H9 (cell line): ENCODE data around the gene INTS1. TPM values are rescaled to one million over a fixed set of nuclear protein-coding genes. Genes with fewer than 3 reads are reported as not detected.

Experiments used
- DNase-seq: peaks from one replicate; pipeline ENCODE4 v3.0.0-alpha.2; 2017
- H2AFZ ChIP-seq: one replicate; pipeline ENCODE4 v1.6.1; 2013; ENCODE audit warnings: mild to moderate bottlenecking, low read length, control low read depth, moderate library complexity
- H2AK5ac ChIP-seq: 2 replicates; pipeline ENCODE4 v1.6.1; 2013; ENCODE audit warnings: low read length, control low read depth, mixed read lengths; ENCODE audit not compliant: insufficient read length
- H2BK120ac ChIP-seq: one replicate; pipeline ENCODE4 v1.6.1; 2013; ENCODE audit warnings: low read depth, mild to moderate bottlenecking, low read length, control low read depth, inconsistent platforms; ENCODE audit not compliant: poor library complexity, severe bottlenecking
- H2BK12ac ChIP-seq: 2 replicates; pipeline ENCODE4 v1.6.1; 2013; ENCODE audit warnings: low read length, control low read depth, mixed read lengths, low read depth; ENCODE audit not compliant: insufficient read length
- H2BK15ac ChIP-seq: 2 replicates; pipeline ENCODE4 v1.6.1; 2013; ENCODE audit warnings: low read depth, low read length, control low read depth
- H2BK20ac ChIP-seq: one replicate; pipeline ENCODE4 v1.6.1; 2013; ENCODE audit warnings: low read depth, mild to moderate bottlenecking, low read length, control low read depth, inconsistent platforms; ENCODE audit not compliant: poor library complexity, severe bottlenecking
- H2BK5ac ChIP-seq: 2 replicates; pipeline ENCODE4 v1.6.1; 2013; ENCODE audit warnings: low read length, control low read depth, mixed read lengths; ENCODE audit not compliant: insufficient read length
- H3K14ac ChIP-seq: 2 replicates; pipeline ENCODE4 v1.6.1; 2013; ENCODE audit warnings: low read length, control low read depth; ENCODE audit not compliant: insufficient read depth
- H3K18ac ChIP-seq: 2 replicates; pipeline ENCODE4 v1.6.1; 2013; ENCODE audit warnings: low read depth, mild to moderate bottlenecking, mixed read lengths, low read length, control low read depth; ENCODE audit not compliant: insufficient read length
- H3K23ac ChIP-seq: 2 replicates; pipeline ENCODE4 v1.6.1; 2013; ENCODE audit warnings: low read length, control low read depth, mixed read lengths, low read depth; ENCODE audit not compliant: insufficient read length
- H3K23me2 ChIP-seq: 2 replicates; pipeline ENCODE4 v1.6.1; 2013; ENCODE audit warnings: low read depth, mild to moderate bottlenecking, mixed read lengths, low read length, control low read depth; ENCODE audit not compliant: insufficient read length, poor library complexity, severe bottlenecking
- H3K27ac ChIP-seq: 2 replicates; pipeline ENCODE4 v1.5.1; 2013; ENCODE audit warnings: low read length, control low read depth, mixed read lengths, low read depth; ENCODE audit not compliant: insufficient read length
- H3K27me3 ChIP-seq: 2 replicates; pipeline ENCODE4 v1.6.1; 2013; ENCODE audit warnings: low read length, control low read depth, inconsistent platforms; ENCODE audit not compliant: insufficient read depth
- H3K4ac ChIP-seq: 2 replicates; pipeline ENCODE4 v1.6.1; 2013; ENCODE audit warnings: low read depth, mild to moderate bottlenecking, control low read depth, inconsistent platforms, low read length, moderate library complexity
- H3K4me1 ChIP-seq: 2 replicates; pipeline ENCODE4 v1.6.1; 2013; ENCODE audit warnings: low read length, control low read depth, inconsistent platforms; ENCODE audit not compliant: insufficient read depth
- H3K4me2 ChIP-seq: 2 replicates; pipeline ENCODE4 v1.6.1; 2013; ENCODE audit warnings: low read length, control low read depth, mixed read lengths; ENCODE audit not compliant: insufficient read length, insufficient read depth
- H3K56ac ChIP-seq: 2 replicates; pipeline ENCODE4 v1.6.1; 2013; ENCODE audit warnings: low read depth, mild to moderate bottlenecking, mixed read lengths, low read length, control low read depth; ENCODE audit not compliant: insufficient read length
- H3K79me1 ChIP-seq: 2 replicates; pipeline ENCODE4 v1.6.1; 2013; ENCODE audit warnings: low read depth, mild to moderate bottlenecking, moderate library complexity, low read length, control low read depth, inconsistent platforms; ENCODE audit not compliant: insufficient read depth, poor library complexity, severe bottlenecking
- H3K79me2 ChIP-seq: 2 replicates; pipeline ENCODE4 v1.6.1; 2013; ENCODE audit warnings: low read length, control low read depth, inconsistent platforms; ENCODE audit not compliant: insufficient read depth
- H3K9ac ChIP-seq: 2 replicates; pipeline ENCODE4 v1.6.1; 2013; ENCODE audit warnings: low read length, control low read depth, mixed read lengths; ENCODE audit not compliant: insufficient read length; ENCODE audit errors: extremely low read depth
- H3K9me3 ChIP-seq: one replicate; pipeline ENCODE4 v1.6.1; 2013; ENCODE audit warnings: low read depth, low read length, inconsistent platforms; ENCODE audit not compliant: control insufficient read depth
- H3T11ph ChIP-seq: one replicate; pipeline ENCODE4 v1.6.1; 2013; ENCODE audit warnings: mild to moderate bottlenecking, low read length, control low read depth, inconsistent platforms
- H4K20me1 ChIP-seq: one replicate; pipeline ENCODE4 v1.6.1; 2013; ENCODE audit not compliant: control insufficient read depth, insufficient read length, insufficient read depth
- H4K5ac ChIP-seq: 2 replicates; pipeline ENCODE4 v1.6.1; 2013; ENCODE audit warnings: low read depth, mild to moderate bottlenecking, mixed read lengths, low read length, control low read depth; ENCODE audit not compliant: insufficient read length
- H4K8ac ChIP-seq: replicated peaks from 2 replicates; pipeline ENCODE4 v1.6.1; 2013; ENCODE audit warnings: low read length, control low read depth, mixed read lengths, low read depth; ENCODE audit not compliant: insufficient read length
- H4K91ac ChIP-seq: 2 replicates; pipeline ENCODE4 v1.6.1; 2013; ENCODE audit warnings: low read depth, mild to moderate bottlenecking, moderate library complexity, mixed read lengths, low read length, control low read depth; ENCODE audit not compliant: insufficient read length
- H3K27ac Mint-ChIP-seq, 3 experiments: 2 replicates in 2 of 3; 3 replicates in 1 of 3; pipeline ENCODE4 v1.8.0; 2020 to 2021; ENCODE audit warnings: mixed read lengths in 3 of 3, mild to moderate bottlenecking in 1 of 3, moderate library complexity in 1 of 3
- H3K27me3 Mint-ChIP-seq: 2 replicates; pipeline ENCODE4 v1.8.0; 2021; ENCODE audit warnings: low read depth, mild to moderate bottlenecking, moderate library complexity, mixed read lengths
- H3K36me3 Mint-ChIP-seq, 3 experiments: 2 replicates in 2 of 3; 3 replicates in 1 of 3; pipeline ENCODE4 v1.8.0; 2020 to 2021; ENCODE audit warnings: low read depth in 3 of 3, mixed read lengths in 3 of 3; ENCODE audit not compliant: insufficient read depth in 1 of 3
- H3K4me1 Mint-ChIP-seq, 2 experiments: 2 replicates each; pipeline ENCODE4 v1.8.0; 2020; ENCODE audit warnings: mixed read lengths in 2 of 2
- H3K4me3 Mint-ChIP-seq, 2 experiments: 2 replicates in 1 of 2; 3 replicates in 1 of 2; pipeline ENCODE4 v1.8.0; 2020 to 2021; ENCODE audit warnings: mild to moderate bottlenecking in 2 of 2, mixed read lengths in 2 of 2, moderate library complexity in 1 of 2
- H3K9me3 Mint-ChIP-seq, 2 experiments: 2 replicates in 1 of 2; 3 replicates in 1 of 2; pipeline ENCODE4 v1.8.0; 2020; ENCODE audit warnings: mild to moderate bottlenecking in 2 of 2, mixed read lengths in 2 of 2, moderate library complexity in 1 of 2
- whole genome bisulfite sequencing: extraction: QIAGEN DNeasy Blood & Tissue Kit; methylation state at CpG from one replicate; pipeline ENCODE4 v1.1.7; 2013; ENCODE audit warnings: missing lambda C conversion rate, low lambda C conversion rate, mixed read lengths; ENCODE audit not compliant: insufficient read length; ENCODE audit errors: extremely low coverage; 5-methylcytosine and 5-hydroxymethylcytosine counted together
- total RNA-seq: library from RNA; stranded (reverse); gene quantifications from 2 replicates; pipeline ENCODE4 v1.2.1, GENCODE V29; 2021
- TF ChIP-seq, protein P1 (sequence below): fragments of 200-600 bp; sonication (generic); conservative IDR thresholded peaks from 3 replicates; pipeline ENCODE4 v1.8.0; 2021; ENCODE audit warnings: antibody characterized with exemption, mild to moderate bottlenecking

INTS1 gene
- total RNA-seq, 1 experiment from 2014 or later, result 133 TPM

DNA sequence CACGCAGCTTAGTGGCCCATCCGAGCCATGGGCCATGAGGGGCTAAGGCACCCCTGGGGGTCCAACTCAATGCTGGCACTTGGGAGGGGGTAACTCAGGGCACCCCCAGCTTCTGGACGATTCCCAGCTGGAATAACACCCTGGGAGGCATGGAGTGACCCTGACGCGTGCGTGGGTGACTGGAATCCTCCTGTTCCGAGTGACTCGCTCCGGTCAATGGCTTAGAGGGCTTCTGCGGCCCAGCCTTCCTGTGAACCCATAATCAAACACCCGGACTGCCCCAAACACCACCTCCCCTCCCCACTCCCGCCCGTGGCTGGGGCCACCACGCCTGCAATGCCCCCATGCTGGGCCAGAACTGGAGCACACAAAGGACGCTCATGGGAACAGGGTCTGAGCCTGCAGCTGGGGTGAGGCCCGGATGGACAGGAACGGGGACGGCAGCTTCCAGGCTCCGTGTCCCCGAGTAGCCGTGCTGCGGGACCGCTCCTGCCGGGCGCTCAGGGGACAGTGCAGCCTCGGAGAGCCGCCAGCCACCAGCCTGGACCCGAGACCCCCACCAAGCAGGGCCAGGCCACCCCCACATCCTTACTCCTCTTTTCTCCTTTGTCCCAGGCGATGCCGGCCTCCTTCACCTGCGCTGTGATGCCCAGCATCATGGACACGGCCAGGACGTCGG lies 8.5 kb downstream of the INTS1 start:
- no peak overlapping the region for H2BK15ac ChIP-seq
- H2BK5ac ChIP-seq, result no peak overlapping the region
- H3K4me1 ChIP-seq, result no peaks in the 10 kb centered on the region
- Mint-ChIP-seq H3K36me3 (peaks cover 23 to 71% (median 60%) of the 10 kb centered on the region in 3 experiments; a peak in 6 of 7 replicates), H3K27ac (no peak overlapping the region), H3K4me1 (no peaks in the 10 kb centered on the region), H3K27me3 (no peaks in the 10 kb centered on the region), H3K4me3 (no peak overlapping the region), H3K9me3 (no peaks in the 10 kb centered on the region)
- H3K23me2 ChIP-seq, result no peaks in the 10 kb centered on the region
- no CpG with 5 or more reads among the region's 34 CpGs for WGBS
- H3K56ac ChIP-seq, result no peak overlapping the region
- H3K9me3 ChIP-seq, result no peaks in the 10 kb centered on the region
- peaks cover 3% of the 10 kb centered on the region for H4K20me1 ChIP-seq
- no peaks in the 10 kb centered on the region for H3K27me3 ChIP-seq
- H3K27ac ChIP-seq, result no peak overlapping the region
- no peak overlapping the region for H2BK20ac ChIP-seq
- no peak overlapping the region for H3K9ac ChIP-seq
- no peak overlapping the region for H2BK12ac ChIP-seq
- no peak overlapping the region for H4K8ac ChIP-seq
- DNase-seq, result no peak
- H2AFZ ChIP-seq, result no peak overlapping the region
- H3K23ac ChIP-seq, result no peak overlapping the region
- TF ChIP-seq, protein P1, sequence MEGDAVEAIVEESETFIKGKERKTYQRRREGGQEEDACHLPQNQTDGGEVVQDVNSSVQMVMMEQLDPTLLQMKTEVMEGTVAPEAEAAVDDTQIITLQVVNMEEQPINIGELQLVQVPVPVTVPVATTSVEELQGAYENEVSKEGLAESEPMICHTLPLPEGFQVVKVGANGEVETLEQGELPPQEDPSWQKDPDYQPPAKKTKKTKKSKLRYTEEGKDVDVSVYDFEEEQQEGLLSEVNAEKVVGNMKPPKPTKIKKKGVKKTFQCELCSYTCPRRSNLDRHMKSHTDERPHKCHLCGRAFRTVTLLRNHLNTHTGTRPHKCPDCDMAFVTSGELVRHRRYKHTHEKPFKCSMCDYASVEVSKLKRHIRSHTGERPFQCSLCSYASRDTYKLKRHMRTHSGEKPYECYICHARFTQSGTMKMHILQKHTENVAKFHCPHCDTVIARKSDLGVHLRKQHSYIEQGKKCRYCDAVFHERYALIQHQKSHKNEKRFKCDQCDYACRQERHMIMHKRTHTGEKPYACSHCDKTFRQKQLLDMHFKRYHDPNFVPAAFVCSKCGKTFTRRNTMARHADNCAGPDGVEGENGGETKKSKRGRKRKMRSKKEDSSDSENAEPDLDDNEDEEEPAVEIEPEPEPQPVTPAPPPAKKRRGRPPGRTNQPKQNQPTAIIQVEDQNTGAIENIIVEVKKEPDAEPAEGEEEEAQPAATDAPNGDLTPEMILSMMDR, result no peak
- H2AK5ac ChIP-seq, result no peak overlapping the region
- H4K91ac ChIP-seq, result no peak overlapping the region
- no peak overlapping the region for H3K18ac ChIP-seq
- H3K79me2 ChIP-seq, result no peaks in the 10 kb centered on the region
- H3K14ac ChIP-seq, result no peak overlapping the region
- no peak overlapping the region for H3K4ac ChIP-seq
- no peaks in the 10 kb centered on the region for H3K79me1 ChIP-seq
- no peak overlapping the region for H2BK120ac ChIP-seq
- H4K5ac ChIP-seq, result no peak overlapping the region
- H3K4me2 ChIP-seq, result no peak overlapping the region
- H3T11ph ChIP-seq, result no peak overlapping the region
